GM18873 (cell line): Measurements from ENCODE around the gene SERPINA1.

Experiments
- ATAC-seq: cut with Tn5 transposase; IDR thresholded peaks from one replicate; pipeline ENCODE4 v1.9.1; 2021; ENCODE audit warnings: mild to moderate bottlenecking, moderate library complexity, moderate number of reproducible peaks; ENCODE audit not compliant: unreplicated experiment, low FRiP score

SERPINA1 gene

GRCh38 chr14:94329857-94330256 is 58.5 kb downstream of the SERPINA1 start:
- no peak for ATAC-seq

GRCh38 chr14:94328196-94328595 is 60.2 kb downstream of the SERPINA1 start:
- no peak for ATAC-seq
